ENCODE measurements around the gene RCC1.

Gene RCC1

GRCh38 chr1:28573564-28573963 lies 67.7 kb downstream of the RCC1 start:
- peak overlapping the region; percentile 90 for H3K27ac ChIP-seq
- POLR2A ChIA-PET (ENCODE audit: low non-redundant PET): interaction anchor here (0.7 to 1.2 kb wide), 3 partner anchors 8 to 55 kb away, joined by 4 to 9 read pairs (median 7); no protein-coding TSS in a partner anchor
- CTCF ChIA-PET: interaction anchor here (0.6 to 0.7 kb wide), 2 partner anchors 56 to 236 kb away, joined by 4 to 5 read pairs; no protein-coding TSS in a partner anchor
- no peak for TF ChIP-seq CTCF (conservative IDR thresholded peaks at IDR 0.05; ENCODE audit: low read depth)
- DNase-seq (ENCODE audit: low spot score): no peak

DNA sequence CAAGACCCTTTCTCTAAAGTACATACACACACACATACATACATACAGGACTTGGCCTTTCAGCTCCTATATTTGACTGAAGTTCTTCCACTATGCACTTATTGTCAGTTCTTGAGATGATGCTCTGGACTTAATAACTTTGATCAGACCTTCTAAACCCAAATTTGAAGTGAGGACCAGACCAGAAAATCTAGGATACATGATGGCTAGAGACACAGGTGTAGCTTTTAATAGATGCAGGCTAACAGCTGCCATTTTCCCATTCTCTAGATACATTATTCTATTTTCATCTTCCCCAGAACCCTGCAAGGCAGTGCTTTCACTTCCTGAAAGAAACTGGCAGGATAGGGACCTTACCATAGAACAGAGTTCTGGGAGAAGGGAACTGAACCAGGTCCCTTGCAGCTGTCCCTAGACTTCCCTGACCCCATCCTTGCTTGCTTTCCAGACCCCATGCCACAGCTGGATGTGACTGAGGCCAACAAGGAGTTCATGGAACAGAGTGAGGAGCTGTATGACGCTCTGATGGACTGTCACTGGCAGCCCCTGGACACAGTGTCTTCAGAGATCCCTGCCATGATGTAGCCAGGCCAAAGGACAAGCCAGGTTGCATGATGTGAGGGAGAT lies 71.3 kb downstream of the RCC1 start:
- TF ChIP-seq CTCF (conservative IDR thresholded peaks at IDR 0.05; ENCODE audit: low read depth): no peak
- peak overlapping the region; percentile 90 for H3K27ac ChIP-seq
- POLR2A ChIA-PET (ENCODE audit: low non-redundant PET): interaction anchor here (0.6 kb wide), 1 partner anchor 169 kb away, joined by 8 read pairs; no protein-coding TSS in a partner anchor
- peak; percentile 20 for DNase-seq (ENCODE audit: low spot score)
- CTCF ChIA-PET: no interaction called here

GRCh38 chr1:28577738-28578536 lies 72.1 kb downstream of the RCC1 start:
- no peak for DNase-seq (ENCODE audit: low spot score)
- no peak for TF ChIP-seq CTCF (conservative IDR thresholded peaks at IDR 0.05; ENCODE audit: low read depth)
- ChIA-PET POLR2A (ENCODE audit: low non-redundant PET) (interaction anchor here (0.6 kb wide), 2 partner anchors 62 to 169 kb away, joined by 5 to 8 read pairs; no protein-coding TSS in a partner anchor), CTCF (interaction anchor here (0.6 kb wide), 1 partner anchor 8 kb away, joined by 3 read pairs; no protein-coding TSS in a partner anchor)
- H3K27ac ChIP-seq: peak overlapping the region; percentile 70

DNA sequence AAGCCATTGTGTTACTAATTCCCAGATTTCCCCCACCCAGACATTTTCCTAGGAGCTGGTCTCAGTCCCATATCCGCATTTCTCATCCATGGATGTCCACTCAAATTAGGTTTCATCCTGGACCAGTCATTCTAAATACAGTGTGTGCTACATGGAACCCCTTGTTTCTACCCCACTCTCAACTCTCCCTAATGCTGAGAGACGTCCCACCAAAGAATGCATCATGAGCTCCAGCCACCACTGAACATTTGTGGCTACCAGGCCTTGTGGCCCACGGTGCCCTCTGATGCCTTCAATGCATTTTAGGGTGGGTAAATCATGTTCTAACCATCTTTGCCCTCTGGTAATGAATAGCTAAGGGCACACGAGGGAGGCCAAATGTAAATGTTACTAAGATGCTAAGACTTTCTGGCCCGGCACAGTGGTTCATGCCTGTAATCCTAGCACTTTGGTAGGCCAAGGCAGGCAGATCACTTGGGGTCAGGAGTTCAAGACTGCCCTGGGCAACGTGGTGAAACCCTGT lies 72.9 kb downstream of the RCC1 start:
- ChIA-PET CTCF (interaction anchor here (0.6 kb wide), 1 partner anchor 9 kb away, joined by 3 read pairs; no protein-coding TSS in a partner anchor), POLR2A (ENCODE audit: low non-redundant PET) (interaction anchor here (0.6 kb wide), 1 partner anchor 63 kb away, joined by 5 read pairs; no protein-coding TSS in a partner anchor)
- peak overlapping the region; percentile 66 for H3K27ac ChIP-seq
- no peak for TF ChIP-seq CTCF (conservative IDR thresholded peaks at IDR 0.05; ENCODE audit: low read depth)
- DNase-seq (ENCODE audit: low spot score): no peak

DNA sequence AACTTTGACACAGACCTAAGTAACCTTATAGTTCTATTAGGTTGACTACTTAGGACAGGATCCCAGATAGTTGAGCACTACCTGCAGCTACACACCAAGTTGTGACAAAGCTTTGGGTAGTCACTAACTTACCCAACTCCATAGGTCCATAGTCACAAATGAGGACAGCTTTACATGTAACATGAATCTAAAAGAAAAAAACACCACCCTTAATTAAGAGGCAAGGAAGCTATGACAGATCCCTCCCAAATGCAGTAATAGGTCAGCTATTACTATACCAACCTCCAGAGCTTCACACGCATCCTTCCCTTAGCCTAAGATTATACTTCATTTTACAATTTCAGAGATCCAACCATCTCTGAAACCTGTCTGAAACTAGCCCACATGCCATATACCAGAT lies 73.6 kb downstream of the RCC1 start:
- ChIA-PET POLR2A (ENCODE audit: low non-redundant PET) (interaction anchor here (0.6 kb wide), 2 partner anchors 40 to 1673 kb away, joined by 3 to 5 read pairs; no protein-coding TSS in a partner anchor), CTCF (no interaction called here)
- no peak for TF ChIP-seq CTCF (conservative IDR thresholded peaks at IDR 0.05; ENCODE audit: low read depth)
- DNase-seq (ENCODE audit: low spot score): no peak
- H3K27ac ChIP-seq: peak overlapping the region; percentile 88
